IMR-90 (cell line): ENCODE results near the gene KLRB1. TPM values are rescaled to one million over a fixed set of nuclear protein-coding genes. Genes with fewer than 3 reads are reported as not detected.

Experiments used
- ATAC-seq: fragments of 200-7000 bp; cut with Tn5 transposase; 2 replicates; pipeline ENCODE4 v1.9.1; 2020; ENCODE audit warnings: low read depth, mild to moderate bottlenecking, moderate library complexity
- BruUV-seq: library from RNA; stranded (reverse); fragments of 400-500 nt; replicated peaks from 2 replicates; lab custom pipeline; 2021; lab: Mats Ljungman, UMichigan
- CTCF ChIA-PET: fragments of 300-600 bp; formaldehyde crosslinking; extraction: SDS; loops from one replicate; lab custom pipeline; 2021; ENCODE audit warnings: antibody characterized with exemption; lab: Yijun Ruan, JAX
- POLR2A ChIA-PET: fragments of 300-600 bp; sonication (Branson Sonifier 250); formaldehyde crosslinking; loops from one replicate; lab custom pipeline; 2022; ENCODE audit warnings: antibody characterized with exemption; ENCODE audit not compliant: unreplicated experiment; lab: Charles Lee
- DNase-seq: peaks from one replicate; pipeline ENCODE4 v3.0.0; 2013
- H2AFZ ChIP-seq: replicated peaks from 2 replicates; pipeline ENCODE3; 2013; ENCODE audit warnings: low read length, mild to moderate bottlenecking; ENCODE audit not compliant: poor library complexity
- H2AK5ac ChIP-seq: 2 replicates; pipeline ENCODE4 v1.6.1; 2013; ENCODE audit warnings: low read depth, low read length, inconsistent platforms
- H2AK9ac ChIP-seq: replicated peaks from 2 replicates; pipeline ENCODE3; 2013; ENCODE audit warnings: mild to moderate bottlenecking, low read depth, low read length, moderate library complexity; ENCODE audit not compliant: poor library complexity
- H2BK120ac ChIP-seq: 2 replicates; pipeline ENCODE4 v1.6.1; 2013; ENCODE audit warnings: low read depth, low read length, inconsistent platforms
- H2BK15ac ChIP-seq: 3 replicates; pipeline ENCODE4 v1.6.1; 2013; ENCODE audit warnings: low read depth, low read length, inconsistent platforms
- H2BK20ac ChIP-seq: 2 replicates; pipeline ENCODE4 v1.6.1; 2013; ENCODE audit warnings: low read depth, mild to moderate bottlenecking, inconsistent platforms, low read length, moderate library complexity
- H2BK5ac ChIP-seq: 2 replicates; pipeline ENCODE4 v1.6.1; 2013; ENCODE audit warnings: mild to moderate bottlenecking, low read depth, low read length, inconsistent platforms; ENCODE audit not compliant: poor library complexity, severe bottlenecking
- H3K14ac ChIP-seq: replicated peaks from 2 replicates; pipeline ENCODE4 v1.6.1; 2013; ENCODE audit warnings: low read depth, low read length, inconsistent platforms
- H3K18ac ChIP-seq: 2 replicates; pipeline ENCODE4 v1.6.1; 2013; ENCODE audit warnings: low read depth, low read length, control low read depth
- H3K23ac ChIP-seq: 2 replicates; pipeline ENCODE4 v1.6.1; 2013; ENCODE audit warnings: low read depth, low read length, inconsistent platforms
- H3K27ac ChIP-seq: 2 replicates; pipeline ENCODE4 v1.5.1; 2013; ENCODE audit warnings: mild to moderate bottlenecking, control low read depth, low read length; ENCODE audit not compliant: insufficient read depth
- H3K27me3 ChIP-seq: 2 replicates; pipeline ENCODE4 v1.6.1; 2013; ENCODE audit warnings: low read length; ENCODE audit not compliant: control insufficient read depth, insufficient read depth
- H3K36me3 ChIP-seq: 2 replicates; pipeline ENCODE4 v1.6.1; 2013; ENCODE audit warnings: low read length, mixed read lengths; ENCODE audit not compliant: control insufficient read depth, insufficient read depth
- H3K4ac ChIP-seq: 2 replicates; pipeline ENCODE4 v1.6.1; 2013; ENCODE audit warnings: low read depth, low read length, inconsistent platforms
- H3K4me1 ChIP-seq: 2 replicates; pipeline ENCODE4 v1.6.1; 2013; ENCODE audit warnings: low read length, mixed read lengths; ENCODE audit not compliant: control insufficient read depth, insufficient read depth
- H3K4me2 ChIP-seq: 2 replicates; pipeline ENCODE4 v1.6.1; 2013; ENCODE audit warnings: low read depth, mild to moderate bottlenecking, control low read depth, low read length, moderate library complexity
- H3K4me3 ChIP-seq: 2 replicates; pipeline ENCODE4 v1.5.1; 2013; ENCODE audit warnings: low read depth, mild to moderate bottlenecking, control low read depth, low read length, moderate library complexity; ENCODE audit not compliant: insufficient read depth
- H3K56ac ChIP-seq: 2 replicates; pipeline ENCODE4 v1.6.1; 2013; ENCODE audit warnings: low read length, inconsistent platforms; ENCODE audit not compliant: insufficient read depth; ENCODE audit errors: extremely low read depth
- H3K79me1 ChIP-seq, 2 experiments: 2 replicates each; pipeline ENCODE4 v1.6.1; 2013; ENCODE audit warnings: low read length in 2 of 2, inconsistent platforms in 1 of 2, low read depth in 1 of 2
- H3K9ac ChIP-seq: 2 replicates; pipeline ENCODE4 v1.6.1; 2013; ENCODE audit warnings: low read depth, low read length, control low read depth
- H3K9me1 ChIP-seq: 2 replicates; pipeline ENCODE4 v1.6.1; 2013; ENCODE audit warnings: low read length, inconsistent platforms; ENCODE audit not compliant: insufficient read depth
- H3K9me3 ChIP-seq: 2 replicates; pipeline ENCODE4 v1.6.1; 2013; ENCODE audit warnings: low read length; ENCODE audit not compliant: control insufficient read depth, insufficient read depth
- H4K20me1 ChIP-seq: 2 replicates; pipeline ENCODE4 v1.6.1; 2013; ENCODE audit warnings: low read length, inconsistent platforms; ENCODE audit not compliant: insufficient read depth
- H4K5ac ChIP-seq: 2 replicates; pipeline ENCODE4 v1.6.1; 2013; ENCODE audit warnings: mild to moderate bottlenecking, low read depth, low read length, control low read depth
- H4K8ac ChIP-seq, 2 experiments: 2 replicates each; pipeline ENCODE4 v1.6.1; 2013; ENCODE audit warnings: low read depth in 2 of 2, low read length in 2 of 2, control low read depth in 1 of 2, inconsistent platforms in 1 of 2
- H4K91ac ChIP-seq: 2 replicates; pipeline ENCODE4 v1.6.1; 2013; ENCODE audit warnings: low read depth, low read length, inconsistent platforms; ENCODE audit not compliant: insufficient read depth
- BHLHE40 ChIP-seq: fragments of 150-350 bp; IDR thresholded peaks from 2 replicates; pipeline ENCODE4 v1.6.1; 2016; ENCODE audit warnings: mild to moderate bottlenecking, low read depth, low read length
- CEBPB ChIP-seq: IDR thresholded peaks from 2 replicates; pipeline ENCODE4 v1.6.1; 2012; ENCODE audit warnings: low read depth, low read length, improper control_type of control experiment
- CTCF ChIP-seq: conservative IDR thresholded peaks from 2 replicates; pipeline ENCODE4 v1.5.1; 2012; ENCODE audit warnings: mild to moderate bottlenecking, low read depth, low read length, improper control_type of control experiment
- ELK1 ChIP-seq: fragments of 150-350 bp; IDR thresholded peaks from 2 replicates; pipeline ENCODE4 v1.6.1; 2016; ENCODE audit warnings: low read depth, mild to moderate bottlenecking, low read length, moderate library complexity, borderline replicate concordance
- MAFK ChIP-seq: IDR thresholded peaks from 2 replicates; pipeline ENCODE4 v1.6.1; 2012; ENCODE audit warnings: low read depth, low read length, improper control_type of control experiment
- MXI1 ChIP-seq: IDR thresholded peaks from 2 replicates; pipeline ENCODE4 v1.6.1; 2012; ENCODE audit warnings: low read depth, mild to moderate bottlenecking, low read length, moderate library complexity, borderline replicate concordance
- NFE2L2 ChIP-seq: fragments of 150-350 bp; IDR thresholded peaks from 2 replicates; pipeline ENCODE4 v1.6.1; 2016; ENCODE audit warnings: low read depth, mild to moderate bottlenecking, low read length
- POLR2A ChIP-seq: IDR thresholded peaks from 2 replicates; pipeline ENCODE4 v1.6.1; 2012; ENCODE audit warnings: mild to moderate bottlenecking, low read depth, low read length
- RCOR1 ChIP-seq: IDR thresholded peaks from 2 replicates; pipeline ENCODE4 v1.6.1; 2012; ENCODE audit warnings: mild to moderate bottlenecking, low read length, improper control_type of control experiment; ENCODE audit not compliant: insufficient replicate concordance
- RFX5 ChIP-seq: IDR thresholded peaks from 2 replicates; pipeline ENCODE4 v1.8.0; 2012; ENCODE audit warnings: low read depth, mild to moderate bottlenecking, low read length, moderate library complexity
- SMC3 ChIP-seq: fragments of 150-350 bp; IDR thresholded peaks from 2 replicates; pipeline ENCODE4 v1.6.1; 2016; ENCODE audit warnings: low read depth, mild to moderate bottlenecking, antibody characterized with exemption, low read length, moderate library complexity
- USF2 ChIP-seq: fragments of 150-350 bp; IDR thresholded peaks from 2 replicates; pipeline ENCODE4 v1.6.1; 2017; ENCODE audit warnings: mild to moderate bottlenecking, antibody characterized with exemption, low read length, low read depth
- WGBS, 2 experiments: methylation state at CpG; one replicate each; pipeline versions ENCODE4 v1.1.5 to v1.1.7; 2013; ENCODE audit warnings: missing lambda C conversion rate in 2 of 2; ENCODE audit not compliant: insufficient read length in 1 of 2; ENCODE audit errors: extremely low coverage in 2 of 2; 5-methylcytosine and 5-hydroxymethylcytosine counted together
- dilution Hi-C: fragments of 300-500 bp; cut with HindIII; formaldehyde crosslinking; loops from one replicate; pipeline ENCODE4 v1.14.3; 2018; ENCODE audit warnings: low sequenced_read_pairs; ENCODE audit not compliant: unreplicated experiment
- in situ Hi-C: fragments of 300-500 bp; cut with MboI; formaldehyde crosslinking; loops from 3 replicates; pipeline ENCODE4 v1.14.3; 2019; ENCODE audit warnings: low sequenced_read_pairs, inconsistent platforms, mixed read lengths
- intact Hi-C: fragments of 100-400 bp; cut with micrococcal nuclease; formaldehyde crosslinking; loops from 2 replicates; pipeline ENCODE4 v1.10.0; 2022
- polyA plus RNA-seq, 3 experiments: library from polyadenylated mRNA; depleted of rRNA; stranded (reverse); fragments of >200 nt; gene quantifications; 2 replicates each; pipeline ENCODE4 v1.2.3, GENCODE V29; 2012; ENCODE audit warnings: low replicate concordance in 1 of 3
- total RNA-seq: library from RNA; depleted of rRNA; stranded (reverse); fragments of >200 nt; gene quantifications from 2 replicates; pipeline ENCODE4 v1.2.3, GENCODE V29; 2012

The KLRB1 gene
- total and polyA plus RNA-seq, 2 of the 4 experiments (the other 2 are of a cell fraction), result not detected

- Histone ChIP-seq H3K4me3 (no peak overlapping the region), H3K56ac (no peak overlapping the region), H3K4me1 (no peaks in the 10 kb centered on the region), H2BK20ac (no peak overlapping the region), H3K23ac (no peak overlapping the region), H4K8ac (no peak overlapping the region), H3K9ac (no peak overlapping the region), H3K18ac (no peak overlapping the region), H2AFZ (no peak overlapping the region), H2BK120ac (no peak overlapping the region), H3K4ac (no peak overlapping the region), H2BK15ac (no peak overlapping the region), H3K27ac (no peak overlapping the region), H4K91ac (no peak overlapping the region), H2AK9ac (no peak overlapping the region), H3K36me3 (no peaks in the 10 kb centered on the region), H3K79me1 (no peaks in the 10 kb centered on the region), H2BK5ac (no peak overlapping the region), H3K9me3 (no peaks in the 10 kb centered on the region), H4K5ac (no peak overlapping the region), H3K14ac (no peak overlapping the region), H4K20me1 (no peaks in the 10 kb centered on the region), H3K4me2 (no peak overlapping the region), H3K27me3 (no peaks in the 10 kb centered on the region), H3K9me1 (no peaks in the 10 kb centered on the region), H2AK5ac (no peak overlapping the region)
- in situ Hi-C loops, result no loop called here
- TF ChIP-seq MXI1 (no peak), ELK1 (no peak), CTCF (no peak), BHLHE40 (no peak), NFE2L2 (no peak), USF2 (no peak), POLR2A (no peak), SMC3 (no peak), CEBPB (no peak), RFX5 (no peak), RCOR1 (no peak), MAFK (no peak)
- dilution Hi-C loops, result no loop called here
- POLR2A ChIA-PET, result interaction anchor here (0.6 kb wide), 1 partner anchor 208 kb away, joined by 10 read pairs; no protein-coding TSS in a partner anchor
- CTCF ChIA-PET, result no interaction called here
- no TSS peak for BruUV-seq
- 17% methylated on average over 1 of the region's 2 CpGs; no CpG with 5 or more reads in 1 of the 2 experiments for WGBS, 2 experiments
- intact Hi-C loops, result no loop called here
- no peak for ATAC-seq
- no peak for DNase-seq
Measured at GRCh38 chr12:9588749-9589148, 19.0 kb downstream of the KLRB1 start.
